ENCODE data around the gene SLCO4A1. TPM values are rescaled to one million over a fixed set of nuclear protein-coding genes. Genes with fewer than 3 reads are reported as not detected.

Gene SLCO4A1
- total RNA-seq, 2 donors from 2014 or later, result 2.9 to 5.0 TPM

DNA sequence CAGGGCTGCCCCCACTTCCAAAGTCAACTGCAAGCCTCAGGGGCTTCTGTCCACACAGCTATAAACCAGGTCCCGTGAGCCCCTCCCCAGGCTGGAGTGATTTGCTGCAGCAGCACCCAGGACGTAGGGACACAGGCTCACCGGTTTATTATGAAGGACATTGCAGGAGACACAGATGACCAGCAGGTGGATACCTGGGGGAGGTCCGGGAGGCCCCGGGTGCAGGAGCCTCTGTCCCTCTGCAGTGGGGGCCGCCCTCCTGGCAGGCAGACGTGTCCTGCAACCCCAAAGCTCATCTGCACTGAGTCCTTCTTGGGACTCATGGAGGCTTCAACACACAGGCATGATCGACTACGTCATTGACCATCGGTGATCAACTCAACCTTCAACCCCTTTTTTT, 51.8 kb downstream of the SLCO4A1 start:
- H3K4me1 Mint-ChIP-seq, result peaks cover 2% of the 10 kb centered on the region
- no peak overlapping the region for H3K4me3 Mint-ChIP-seq
- 86 to 88% methylated on average over 8 to 10 of the region's 10 CpGs for WGBS, 2 experiments (ENCODE audit: insufficient coverage in 1 of 2, insufficient read length in 1 of 2)
- no peaks in the 10 kb centered on the region for H3K4me1 ChIP-seq (ENCODE audit: control insufficient read depth, insufficient read depth, low read length)
- no peaks in the 10 kb centered on the region for H3K9me3 Mint-ChIP-seq
- H3K27me3 Mint-ChIP-seq (ENCODE audit: insufficient read depth), result no peaks in the 10 kb centered on the region
- no peaks in the 10 kb centered on the region for H3K36me3 ChIP-seq (ENCODE audit: control insufficient read depth, insufficient read depth, low read length)
- no peak overlapping the region for H3K27ac Mint-ChIP-seq
- no peak overlapping the region for H3K4me3 ChIP-seq (ENCODE audit: low read length)
- DNase-seq, result no peak
- no peak overlapping the region for H3K9ac ChIP-seq (ENCODE audit: extremely low read depth, low read length, poor library complexity, severe bottlenecking)
- no peaks in the 10 kb centered on the region for H3K36me3 Mint-ChIP-seq (ENCODE audit: low read depth)
- H3K27me3 ChIP-seq (ENCODE audit: control insufficient read depth, insufficient read depth, low read length, poor library complexity, severe bottlenecking), result no peaks in the 10 kb centered on the region
- no peaks in the 10 kb centered on the region for H3K9me3 ChIP-seq (ENCODE audit: control insufficient read depth, low read length)
- H3K27ac ChIP-seq (ENCODE audit: low read depth, low read length), result no peak overlapping the region
- TF ChIP-seq, protein P1, sequence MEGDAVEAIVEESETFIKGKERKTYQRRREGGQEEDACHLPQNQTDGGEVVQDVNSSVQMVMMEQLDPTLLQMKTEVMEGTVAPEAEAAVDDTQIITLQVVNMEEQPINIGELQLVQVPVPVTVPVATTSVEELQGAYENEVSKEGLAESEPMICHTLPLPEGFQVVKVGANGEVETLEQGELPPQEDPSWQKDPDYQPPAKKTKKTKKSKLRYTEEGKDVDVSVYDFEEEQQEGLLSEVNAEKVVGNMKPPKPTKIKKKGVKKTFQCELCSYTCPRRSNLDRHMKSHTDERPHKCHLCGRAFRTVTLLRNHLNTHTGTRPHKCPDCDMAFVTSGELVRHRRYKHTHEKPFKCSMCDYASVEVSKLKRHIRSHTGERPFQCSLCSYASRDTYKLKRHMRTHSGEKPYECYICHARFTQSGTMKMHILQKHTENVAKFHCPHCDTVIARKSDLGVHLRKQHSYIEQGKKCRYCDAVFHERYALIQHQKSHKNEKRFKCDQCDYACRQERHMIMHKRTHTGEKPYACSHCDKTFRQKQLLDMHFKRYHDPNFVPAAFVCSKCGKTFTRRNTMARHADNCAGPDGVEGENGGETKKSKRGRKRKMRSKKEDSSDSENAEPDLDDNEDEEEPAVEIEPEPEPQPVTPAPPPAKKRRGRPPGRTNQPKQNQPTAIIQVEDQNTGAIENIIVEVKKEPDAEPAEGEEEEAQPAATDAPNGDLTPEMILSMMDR (conservative IDR thresholded peaks at IDR 0.05), result peak; percentile 46

- TF ChIP-seq, protein P1 (conservative IDR thresholded peaks at IDR 0.05), result no peak
- no peak for DNase-seq
- H3K27ac ChIP-seq (ENCODE audit: low read depth, low read length), result no peak overlapping the region
- H3K36me3 ChIP-seq (ENCODE audit: control insufficient read depth, insufficient read depth, low read length), result no peaks in the 10 kb centered on the region
- no peaks in the 10 kb centered on the region for H3K36me3 Mint-ChIP-seq (ENCODE audit: low read depth)
- no peaks in the 10 kb centered on the region for H3K9me3 Mint-ChIP-seq
- peaks cover 2% of the 10 kb centered on the region for H3K4me1 Mint-ChIP-seq
- H3K27me3 ChIP-seq (ENCODE audit: control insufficient read depth, insufficient read depth, low read length, poor library complexity, severe bottlenecking), result no peaks in the 10 kb centered on the region
- no peaks in the 10 kb centered on the region for H3K9me3 ChIP-seq (ENCODE audit: control insufficient read depth, low read length)
- no peak overlapping the region for H3K27ac Mint-ChIP-seq
- H3K27me3 Mint-ChIP-seq (ENCODE audit: insufficient read depth), result no peaks in the 10 kb centered on the region
- H3K4me1 ChIP-seq (ENCODE audit: control insufficient read depth, insufficient read depth, low read length), result no peaks in the 10 kb centered on the region
- H3K4me3 ChIP-seq (ENCODE audit: low read length), result no peak overlapping the region
- H3K4me3 Mint-ChIP-seq, result no peak overlapping the region
- 90 to 94% methylated on average over 15 of the region's 15 CpGs for WGBS, 2 experiments (ENCODE audit: insufficient coverage in 1 of 2, insufficient read length in 1 of 2)
- no peak overlapping the region for H3K9ac ChIP-seq (ENCODE audit: extremely low read depth, low read length, poor library complexity, severe bottlenecking)
Observed at GRCh38 chr20:62694868-62695267, 52.6 kb downstream of the SLCO4A1 start.

DNA sequence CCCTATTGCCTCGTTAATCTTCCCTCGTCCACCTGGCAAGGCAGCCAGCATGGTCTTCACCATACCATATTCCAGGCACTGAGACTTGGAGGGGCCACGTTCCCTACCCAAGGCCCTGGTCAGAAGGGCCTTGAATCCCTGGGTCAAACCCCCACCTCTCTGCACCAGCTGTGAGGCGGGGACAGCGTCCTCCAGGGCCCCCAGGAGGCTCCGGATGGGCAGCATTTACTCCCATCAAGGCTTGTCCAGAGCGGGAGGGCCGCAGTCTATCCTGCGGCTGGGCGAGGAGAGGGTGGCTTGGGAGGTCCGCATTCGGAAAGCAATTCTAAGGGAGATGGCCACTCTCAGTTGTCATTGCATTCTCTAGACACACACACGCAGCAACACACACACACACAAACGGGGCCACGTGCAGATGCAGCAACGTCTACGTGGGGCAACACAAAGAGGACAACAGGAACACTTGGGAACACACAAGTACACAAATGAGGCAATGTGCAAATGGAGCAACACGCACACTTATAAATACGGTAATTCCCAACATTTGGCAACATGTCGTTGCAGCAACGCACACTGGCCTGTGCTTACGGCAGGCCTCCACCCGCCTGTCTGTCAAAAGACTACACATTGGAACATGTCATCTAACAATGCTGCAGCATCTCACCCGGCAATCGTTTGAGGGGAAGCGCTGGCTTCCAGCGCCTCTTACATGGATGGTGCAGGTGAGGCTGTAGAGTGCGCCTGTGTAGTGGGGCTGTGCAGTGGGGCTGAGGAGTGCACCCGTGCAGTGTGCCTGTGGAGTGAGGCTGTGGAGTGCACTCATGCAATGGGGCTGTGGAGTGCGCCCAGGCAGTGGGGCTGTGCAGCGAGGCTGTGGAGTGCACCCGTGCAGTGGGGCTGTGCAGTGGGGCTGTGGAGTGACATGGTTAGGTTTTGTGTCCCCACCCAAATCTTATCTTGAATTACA, 53.4 kb downstream of the SLCO4A1 start:
- Histone ChIP-seq H3K9me3 (ENCODE audit: control insufficient read depth, low read length) (no peaks in the 10 kb centered on the region), H3K27ac (ENCODE audit: low read depth, low read length) (no peak overlapping the region), H3K36me3 (ENCODE audit: control insufficient read depth, insufficient read depth, low read length) (no peaks in the 10 kb centered on the region), H3K27me3 (ENCODE audit: control insufficient read depth, insufficient read depth, low read length, poor library complexity, severe bottlenecking) (no peaks in the 10 kb centered on the region), H3K4me3 (ENCODE audit: low read length) (no peak overlapping the region), H3K9ac (ENCODE audit: extremely low read depth, low read length, poor library complexity, severe bottlenecking) (no peak overlapping the region), H3K4me1 (ENCODE audit: control insufficient read depth, insufficient read depth, low read length) (no peaks in the 10 kb centered on the region)
- 92 to 93% methylated on average over 25 to 31 of the region's 32 CpGs for WGBS, 2 experiments (ENCODE audit: insufficient coverage in 1 of 2, insufficient read length in 1 of 2)
- H3K4me3 Mint-ChIP-seq, result no peak overlapping the region
- no peaks in the 10 kb centered on the region for H3K9me3 Mint-ChIP-seq
- no peaks in the 10 kb centered on the region for H3K27me3 Mint-ChIP-seq (ENCODE audit: insufficient read depth)
- no peak overlapping the region for H3K27ac Mint-ChIP-seq
- no peak for DNase-seq
- no peaks in the 10 kb centered on the region for H3K36me3 Mint-ChIP-seq (ENCODE audit: low read depth)
- peaks cover 2% of the 10 kb centered on the region for H3K4me1 Mint-ChIP-seq
- TF ChIP-seq, protein P1 (conservative IDR thresholded peaks at IDR 0.05), result no peak
